HepG2 (cell line): ENCODE data around the gene WNT3. TPM values are rescaled to one million over a fixed set of nuclear protein-coding genes. Genes with fewer than 3 reads are reported as not detected.

ENCODE experiments used
- CENPX ChIP-seq: sonication (generic); formaldehyde crosslinking; IDR thresholded peaks from 2 replicates; pipeline ENCODE4 v1.9.0; 2021; ENCODE audit warnings: mild to moderate bottlenecking, missing genetic modification reagents, moderate library complexity
- DMAP1 ChIP-seq: IDR thresholded peaks from 2 replicates; pipeline ENCODE4 v1.6.1; 2016
- EED ChIP-seq: sonication (generic); formaldehyde crosslinking; IDR thresholded peaks from 2 replicates; pipeline ENCODE4 v1.5.0; 2020; ENCODE audit warnings: mild to moderate bottlenecking, missing genetic modification reagents
- FOXC1 ChIP-seq: sonication (generic); formaldehyde crosslinking; IDR thresholded peaks from 2 replicates; pipeline ENCODE4 v1.8.0; 2022; ENCODE audit warnings: mild to moderate bottlenecking, missing genetic modification reagents, borderline replicate concordance
- KLF6 ChIP-seq: IDR thresholded peaks from 2 replicates; pipeline ENCODE4 v1.8.0; 2016; ENCODE audit warnings: missing biosample characterization, missing genetic modification reagents
- KLF9 ChIP-seq: IDR thresholded peaks from 2 replicates; pipeline ENCODE4 v1.6.1; 2016; ENCODE audit warnings: low read depth
- MAFG ChIP-seq: sonication (generic); formaldehyde crosslinking; IDR thresholded peaks from 2 replicates; pipeline ENCODE4 v1.5.1; 2020; ENCODE audit warnings: mild to moderate bottlenecking, missing genetic modification reagents
- PLRG1 ChIP-seq: fragments of 450-650 bp; conservative IDR thresholded peaks from 2 replicates; pipeline ENCODE4 v1.6.1; 2016
- RARA ChIP-seq: IDR thresholded peaks from 2 replicates; pipeline ENCODE4 v1.6.1; 2016; ENCODE audit warnings: missing genetic modification reagents, missing compliant biosample characterization
- RBM39 ChIP-seq: fragments of 200-400 bp; formaldehyde crosslinking; IDR thresholded peaks from one replicate; pipeline ENCODE4 v1.6.1; 2018; ENCODE audit warnings: antibody characterized with exemption, mild to moderate bottlenecking, low read depth, low read length; ENCODE audit not compliant: poor library complexity, severe bottlenecking
- ZEB1 ChIP-seq: IDR thresholded peaks from 2 replicates; pipeline ENCODE4 v1.6.1; 2012; ENCODE audit warnings: mild to moderate bottlenecking, low read depth, inconsistent platforms; ENCODE audit not compliant: insufficient replicate concordance
- ZNF142 ChIP-seq: sonication (generic); formaldehyde crosslinking; IDR thresholded peaks from 2 replicates; pipeline ENCODE4 v1.4.0; 2020; ENCODE audit warnings: missing genetic modification reagents
- ZNF20 ChIP-seq: sonication (generic); formaldehyde crosslinking; IDR thresholded peaks from 2 replicates; pipeline ENCODE4 v1.4.0; 2020; ENCODE audit warnings: mild to moderate bottlenecking, moderate library complexity, missing genetic modification reagents
- ZNF510 ChIP-seq: sonication (generic); formaldehyde crosslinking; IDR thresholded peaks from 2 replicates; pipeline ENCODE4 v1.4.0; 2020; ENCODE audit warnings: low read depth, mild to moderate bottlenecking, missing genetic modification reagents
- ZNF576 ChIP-seq: sonication (generic); formaldehyde crosslinking; IDR thresholded peaks from 2 replicates; pipeline ENCODE4 v1.4.0; 2020; ENCODE audit warnings: mild to moderate bottlenecking, missing genetic modification reagents
- ZNF616 ChIP-seq: sonication (generic); formaldehyde crosslinking; IDR thresholded peaks from 2 replicates; pipeline ENCODE4 v1.5.0; 2020; ENCODE audit warnings: low read depth, mild to moderate bottlenecking, missing genetic modification reagents
- polyA plus RNA-seq, 8 experiments: library from polyadenylated mRNA; depleted of rRNA in 3 of 8; stranded (reverse) in 7 of 8; unstranded in 1 of 8; fragments of >200 nt; fragmentation: Illumina TruSeq in 4 of 8; extraction: Trizol in 4 of 8; gene quantifications; 2 replicates each; pipeline versions ENCODE4 v1.2.1 to v1.2.3, GENCODE V29; 2011 to 2016; ENCODE audit warnings: low read depth in 4 of 8, missing spikeins in 1 of 8, mixed read lengths in 1 of 8; ENCODE audit not compliant: insufficient read depth in 1 of 8
- total RNA-seq, 5 experiments: library from RNA; depleted of rRNA; stranded (reverse); fragments of >200 nt; fragmentation: Illumina TruSeq; extraction: Trizol; gene quantifications; 2 replicates each; pipeline ENCODE4 v1.2.3, GENCODE V29; 2016; ENCODE audit warnings: low read depth in 1 of 5
- TF ChIP-seq, protein P1 (sequence below): sonication (generic); formaldehyde crosslinking; conservative IDR thresholded peaks from 2 replicates; pipeline ENCODE4 v1.8.0; 2022; ENCODE audit warnings: missing genetic modification reagents
- TF ChIP-seq, protein P2 (sequence below): sonication (generic); formaldehyde crosslinking; IDR thresholded peaks from 2 replicates; pipeline ENCODE4 v1.4.0; 2020; ENCODE audit warnings: missing genetic modification reagents
- TF ChIP-seq, protein P3 (sequence below): sonication (generic); formaldehyde crosslinking; IDR thresholded peaks from 2 replicates; pipeline ENCODE4 v1.5.1; 2020; ENCODE audit warnings: missing genetic modification reagents, mild to moderate bottlenecking, borderline replicate concordance

Gene WNT3
- total and polyA plus RNA-seq, 2 of the 13 experiments (the other 11 are each of a cell fraction or from before 2014, with no cell fraction given), result 8.5 to 10.3 TPM

GRCh38 chr17:46770818-46771560, 47.5 kb downstream of the WNT3 start (continued):
- TF ChIP-seq ZNF142, result peak; percentile 93
- TF ChIP-seq ZNF576 (CRISPR knock-in tag), result no peak
- no peak for TF ChIP-seq MAFG
- peak; percentile 62 for TF ChIP-seq RBM39
- TF ChIP-seq FOXC1 (CRISPR knock-in tag), result peak; percentile 77; the same call in 1 of the 2 replicates
- TF ChIP-seq RARA, result no peak; the same call in 1 of the 2 replicates
- 0 out of 2 replicates have a peak, but pooled peaks have one; percentile 22 for TF ChIP-seq KLF6 (CRISPR knock-in tag)
- no peak for TF ChIP-seq PLRG1
- TF ChIP-seq ZNF20 (CRISPR knock-in tag), result no peak
- no peak for TF ChIP-seq CENPX (CRISPR knock-in tag)
- TF ChIP-seq ZEB1, result no peak
- TF ChIP-seq KLF9 (CRISPR knock-in tag), result 0 out of 2 replicates have a peak, but pooled peaks have one; percentile 15
- no peak for TF ChIP-seq ZNF616
- TF ChIP-seq, protein P1, sequence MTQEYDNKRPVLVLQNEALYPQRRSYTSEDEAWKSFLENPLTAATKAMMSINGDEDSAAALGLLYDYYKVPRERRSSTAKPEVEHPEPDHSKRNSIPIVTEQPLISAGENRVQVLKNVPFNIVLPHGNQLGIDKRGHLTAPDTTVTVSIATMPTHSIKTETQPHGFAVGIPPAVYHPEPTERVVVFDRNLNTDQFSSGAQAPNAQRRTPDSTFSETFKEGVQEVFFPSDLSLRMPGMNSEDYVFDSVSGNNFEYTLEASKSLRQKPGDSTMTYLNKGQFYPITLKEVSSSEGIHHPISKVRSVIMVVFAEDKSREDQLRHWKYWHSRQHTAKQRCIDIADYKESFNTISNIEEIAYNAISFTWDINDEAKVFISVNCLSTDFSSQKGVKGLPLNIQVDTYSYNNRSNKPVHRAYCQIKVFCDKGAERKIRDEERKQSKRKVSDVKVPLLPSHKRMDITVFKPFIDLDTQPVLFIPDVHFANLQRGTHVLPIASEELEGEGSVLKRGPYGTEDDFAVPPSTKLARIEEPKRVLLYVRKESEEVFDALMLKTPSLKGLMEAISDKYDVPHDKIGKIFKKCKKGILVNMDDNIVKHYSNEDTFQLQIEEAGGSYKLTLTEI (CRISPR knock-in tag), result no peak
- no peak for TF ChIP-seq ZNF510 (CRISPR knock-in tag)
- TF ChIP-seq, protein P2, sequence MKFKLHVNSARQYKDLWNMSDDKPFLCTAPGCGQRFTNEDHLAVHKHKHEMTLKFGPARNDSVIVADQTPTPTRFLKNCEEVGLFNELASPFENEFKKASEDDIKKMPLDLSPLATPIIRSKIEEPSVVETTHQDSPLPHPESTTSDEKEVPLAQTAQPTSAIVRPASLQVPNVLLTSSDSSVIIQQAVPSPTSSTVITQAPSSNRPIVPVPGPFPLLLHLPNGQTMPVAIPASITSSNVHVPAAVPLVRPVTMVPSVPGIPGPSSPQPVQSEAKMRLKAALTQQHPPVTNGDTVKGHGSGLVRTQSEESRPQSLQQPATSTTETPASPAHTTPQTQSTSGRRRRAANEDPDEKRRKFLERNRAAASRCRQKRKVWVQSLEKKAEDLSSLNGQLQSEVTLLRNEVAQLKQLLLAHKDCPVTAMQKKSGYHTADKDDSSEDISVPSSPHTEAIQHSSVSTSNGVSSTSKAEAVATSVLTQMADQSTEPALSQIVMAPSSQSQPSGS (CRISPR knock-in tag), result no peak
- no peak for TF ChIP-seq DMAP1
- peak; percentile 40; the same call in 1 of the 2 replicates for TF ChIP-seq EED (CRISPR knock-in tag)
- TF ChIP-seq, protein P3, sequence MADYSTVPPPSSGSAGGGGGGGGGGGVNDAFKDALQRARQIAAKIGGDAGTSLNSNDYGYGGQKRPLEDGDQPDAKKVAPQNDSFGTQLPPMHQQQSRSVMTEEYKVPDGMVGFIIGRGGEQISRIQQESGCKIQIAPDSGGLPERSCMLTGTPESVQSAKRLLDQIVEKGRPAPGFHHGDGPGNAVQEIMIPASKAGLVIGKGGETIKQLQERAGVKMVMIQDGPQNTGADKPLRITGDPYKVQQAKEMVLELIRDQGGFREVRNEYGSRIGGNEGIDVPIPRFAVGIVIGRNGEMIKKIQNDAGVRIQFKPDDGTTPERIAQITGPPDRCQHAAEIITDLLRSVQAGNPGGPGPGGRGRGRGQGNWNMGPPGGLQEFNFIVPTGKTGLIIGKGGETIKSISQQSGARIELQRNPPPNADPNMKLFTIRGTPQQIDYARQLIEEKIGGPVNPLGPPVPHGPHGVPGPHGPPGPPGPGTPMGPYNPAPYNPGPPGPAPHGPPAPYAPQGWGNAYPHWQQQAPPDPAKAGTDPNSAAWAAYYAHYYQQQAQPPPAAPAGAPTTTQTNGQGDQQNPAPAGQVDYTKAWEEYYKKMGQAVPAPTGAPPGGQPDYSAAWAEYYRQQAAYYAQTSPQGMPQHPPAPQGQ (CRISPR knock-in tag), result no peak
